Gastrocnemius medialis (tissue), 4 donors: ENCODE measurements around the gene SRPRA. TPM values are rescaled to one million over a fixed set of nuclear protein-coding genes. Genes with fewer than 3 reads are reported as not detected.
"Not testable (repeated sequence)": the region's sequence is repeated elsewhere in the genome, so short reads cannot be mapped to it uniquely, and the experiment has no call there.

Source experiments
- ATAC-seq, 2 donors: fragments of 150-250 bp; one replicate each; pipeline ENCODE4 v1.9.1; 2016
- DNase-seq, 2 donors: peaks; one replicate each; pipeline ENCODE4 v3.0.0-alpha.2; 2019
- H3K27ac ChIP-seq, 4 donors: fragments of 200-600 bp; sonication (generic); 1 replicate in 1 of 4; 2 replicates in 3 of 4; pipeline ENCODE4 v1.5.1; 2016 to 2018; ENCODE audit warnings: mild to moderate bottlenecking in 2 of 4, moderate library complexity in 1 of 4
- H3K27me3 ChIP-seq, 3 donors: fragments of 200-600 bp; sonication (generic) in 2 of 3; 1 replicate in 1 of 3; 2 replicates in 2 of 3; pipeline versions ENCODE4 v1.5.1 to v1.6.0; 2016 to 2019; ENCODE audit warnings: mild to moderate bottlenecking in 1 of 3, moderate library complexity in 1 of 3
- H3K36me3 ChIP-seq, 2 donors: fragments of 200-600 bp; sonication (generic) in 1 of 2; one replicate each; pipeline ENCODE4 v1.5.1; 2017 to 2018
- H3K4me1 ChIP-seq, 2 donors: fragments of 200-600 bp; sonication (generic) in 1 of 2; one replicate each; pipeline ENCODE4 v1.5.1; 2016 to 2017; ENCODE audit warnings: mild to moderate bottlenecking in 2 of 2
- H3K4me3 ChIP-seq, 4 donors: fragments of 200-600 bp; sonication (generic) in 3 of 4; 1 replicate in 1 of 4; 2 replicates in 3 of 4; pipeline ENCODE4 v1.5.1; 2016 to 2019; ENCODE audit warnings: mild to moderate bottlenecking in 2 of 4
- H3K9me3 ChIP-seq, 3 donors: fragments of 200-600 bp; sonication (generic) in 2 of 3; 1 replicate in 1 of 3; 2 replicates in 2 of 3; pipeline ENCODE4 v1.5.1; 2016 to 2019
- CTCF ChIP-seq, 5 experiments: fragments of 450-650 bp in 3 of 5; fragments of 200-600 bp in 2 of 5; sonication (generic) in 2 of 5; IDR thresholded peaks in 4 of 5; conservative IDR thresholded peaks in 1 of 5; 1 replicate in 4 of 5; 2 replicates in 1 of 5; pipeline ENCODE4 v1.5.1; 2016 to 2019; ENCODE audit warnings: antibody characterized with exemption in 5 of 5, mild to moderate bottlenecking in 3 of 5, moderate library complexity in 3 of 5
- POLR2A ChIP-seq, 2 donors: fragments of 450-650 bp; IDR thresholded peaks; one replicate each; pipeline ENCODE4 v1.6.1; 2017; ENCODE audit warnings: antibody characterized with exemption in 2 of 2, mild to moderate bottlenecking in 2 of 2, moderate library complexity in 2 of 2
- in situ Hi-C, 4 donors: fragments of 200-750 bp; cut with MboI; loops; one replicate each; pipeline versions ENCODE4 v1.15.0 to v1.8.0; 2017; ENCODE audit warnings: low sequenced_read_pairs in 4 of 4
- intact Hi-C: fragments of 100-400 bp; cut with DNase I; formaldehyde crosslinking; loops from one replicate; pipeline ENCODE4 v1.15.1; 2023; ENCODE audit warnings: low total_unique reads
- total RNA-seq, 4 donors: library from RNA; depleted of rRNA; stranded (reverse); fragments of >200 nt; gene quantifications; one replicate each; pipeline versions ENCODE4 v1.1.0 to v1.2.3, GENCODE V29; 2016

The SRPRA gene
- total RNA-seq, 4 donors from 2014 or later, result 72.3 to 101 (median 79.4) TPM

- Histone ChIP-seq H3K4me1 (peaks cover 13 to 14% of the 10 kb centered on the region in 2 donors), H3K4me3 (no peak overlapping the region), H3K27me3 (no peaks in the 10 kb centered on the region), H3K36me3 (peaks cover 0 to 33% of the 10 kb centered on the region in 2 donors), H3K9me3 (no peaks in the 10 kb centered on the region), H3K27ac (peak overlapping the region; percentile 39 to 60 (median 52))
- ATAC-seq, result peak; percentile 35 to 54
- TF ChIP-seq POLR2A (IDR thresholded peaks at IDR 0.05), result no peak
- TF ChIP-seq CTCF (IDR thresholded peaks at IDR 0.05 in 4 of 5, conservative IDR thresholded peaks at IDR 0.05 in 1 of 5), result no peak
- DNase-seq, result no peak
- intact Hi-C loops (no loop called here), in situ Hi-C loops (no loop called here)
These were observed 12.5 kb downstream of the SRPRA start for GRCh38 chr11:126256216-126256615.

GRCh38 chr11:126255507-126255906 is 13.2 kb downstream of the SRPRA start:
- H3K27me3 ChIP-seq, in situ Hi-C loops, intact Hi-C loops, H3K9me3 ChIP-seq, H3K4me3 ChIP-seq: not testable (repeated sequence)
- Histone ChIP-seq H3K4me1 (peaks cover 9 to 13% of the 10 kb centered on the region in 2 donors), H3K27ac (peak overlapping the region; percentile 39 to 60 (median 52)), H3K36me3 (peaks cover 0 to 38% of the 10 kb centered on the region in 2 donors)
- DNase-seq, result peak in 1 of 2 donors; percentile 43
- ATAC-seq, result peak; percentile 56 to 63

GRCh38 chr11:126254819-126255218 is 13.9 kb downstream of the SRPRA start:
- Histone ChIP-seq H3K4me3 (no peak overlapping the region), H3K36me3 (peaks cover 0 to 39% of the 10 kb centered on the region in 2 donors), H3K27ac (peak overlapping the region; percentile 0 to 60 (median 52)), H3K9me3 (no peaks in the 10 kb centered on the region), H3K27me3 (no peaks in the 10 kb centered on the region), H3K4me1 (peaks cover 9 to 13% of the 10 kb centered on the region in 2 donors)
- in situ Hi-C loops, result no loop called here
- DNase-seq (no peak), ATAC-seq (no peak)
- TF ChIP-seq CTCF (IDR thresholded peaks at IDR 0.05 in 4 of 5, conservative IDR thresholded peaks at IDR 0.05 in 1 of 5), result no peak
- no peak for TF ChIP-seq POLR2A (IDR thresholded peaks at IDR 0.05)
- intact Hi-C loops, result no loop called here

GRCh38 chr11:126253265-126253664 is 15.4 kb downstream of the SRPRA start:
- no peak overlapping the region for H3K27ac ChIP-seq
- TF ChIP-seq CTCF (IDR thresholded peaks at IDR 0.05 in 4 of 5, conservative IDR thresholded peaks at IDR 0.05 in 1 of 5), result no peak
- TF ChIP-seq POLR2A (IDR thresholded peaks at IDR 0.05), result no peak
- no peaks in the 10 kb centered on the region for H3K27me3 ChIP-seq
- no peaks in the 10 kb centered on the region for H3K9me3 ChIP-seq
- in situ Hi-C loops (no loop called here), intact Hi-C loops (no loop called here)
- peaks cover 0 to 39% of the 10 kb centered on the region in 2 donors for H3K36me3 ChIP-seq
- no peak for DNase-seq
- peaks cover 9 to 13% of the 10 kb centered on the region in 2 donors for H3K4me1 ChIP-seq
- no peak for ATAC-seq
- no peak overlapping the region for H3K4me3 ChIP-seq

- Histone ChIP-seq H3K27ac (no peak overlapping the region), H3K9me3 (no peaks in the 10 kb centered on the region), H3K4me3 (no peak overlapping the region), H3K4me1 (no peaks in the 10 kb centered on the region), H3K27me3 (no peaks in the 10 kb centered on the region), H3K36me3 (peaks cover 0 to 40% of the 10 kb centered on the region in 2 donors)
- DNase-seq (no peak), ATAC-seq (no peak)
- intact Hi-C loops (no loop called here), in situ Hi-C loops (loop anchor here in 1 of 4 donors (25.0 kb wide), 1 partner anchor 634 kb away; no protein-coding TSS in a partner anchor)
- TF ChIP-seq CTCF (IDR thresholded peaks at IDR 0.05 in 4 of 5, conservative IDR thresholded peaks at IDR 0.05 in 1 of 5), result no peak
- no peak for TF ChIP-seq POLR2A (IDR thresholded peaks at IDR 0.05)
These were observed 22.1 kb downstream of the SRPRA start for GRCh38 chr11:126246636-126247035.
